HCT116 (cell line): Measurements from ENCODE around the gene CSH1. TPM values are rescaled to one million over a fixed set of nuclear protein-coding genes. Genes with fewer than 3 reads are reported as not detected.
A peak's percentile ranks its signal among the peaks of the same experiment; 100 is the strongest.

Experiments used
- ATAC-seq: fragments of 200-7000 bp; cut with Tn5 transposase; 2 replicates; pipeline ENCODE4 v1.9.1; 2020; ENCODE audit warnings: mild to moderate bottlenecking, moderate library complexity
- BruUV-seq: library from RNA; stranded (reverse); fragments of 400-500 nt; replicated peaks from 2 replicates; lab custom pipeline; 2021; lab: Mats Ljungman, UMichigan
- CTCF ChIA-PET: fragments of 300-600 bp; sonication (Branson Sonifier 250); formaldehyde crosslinking; loops from one replicate; lab custom pipeline; 2021; ENCODE audit warnings: antibody characterized with exemption; lab: Charles Lee
- POLR2A ChIA-PET: fragments of 300-600, 350-600 bp; sonication (Branson Sonifier 250); formaldehyde crosslinking; loops from one replicate; lab custom pipeline; 2021; ENCODE audit warnings: antibody characterized with exemption; lab: Charles Lee
- RAD21 ChIA-PET, 2 experiments: fragments of 300-600 bp; sonication (Branson Sonifier 250); formaldehyde crosslinking; loops; one replicate each; lab custom pipeline; 2023; ENCODE audit warnings: low total read pairs in 2 of 2; ENCODE audit not compliant: uncharacterized antibody in 2 of 2, unreplicated experiment in 2 of 2, low non-redundant PET in 1 of 2; lab: Charles Lee
- DNase-seq: peaks from one replicate; pipeline ENCODE4 v3.0.0-alpha.2; 2010; ENCODE audit warnings: low read depth, low spot score
- H2AFZ ChIP-seq: fragments of 200-600 bp; shearing (Covaris generic), sonication (generic); 2 replicates; pipeline ENCODE4 v1.6.1; 2017; ENCODE audit warnings: low read depth, mixed run types, mixed read lengths, antibody characterized with exemption, low read length; ENCODE audit not compliant: poor library complexity, severe bottlenecking
- H3K27ac ChIP-seq: 2 replicates; pipeline ENCODE4 v1.5.1; 2012; ENCODE audit warnings: low read depth, low read length
- H3K27me3 ChIP-seq: fragments of 200-600 bp; sonication (generic); 2 replicates; pipeline ENCODE4 v1.6.1; 2016; ENCODE audit warnings: mixed run types, low read length, mixed read lengths; ENCODE audit not compliant: insufficient read depth
- H3K36me3 ChIP-seq, 2 experiments: fragments of 200-500 bp in 1 of 2; fragments of 200-600 bp in 1 of 2; sonication (Bioruptor generic) in 1 of 2; sonication (generic) in 1 of 2; 2 replicates each; pipeline versions ENCODE4 v1.5.1 to v1.6.1; 2014 to 2016; ENCODE audit warnings: low read length in 2 of 2, inconsistent platforms in 1 of 2, mixed read lengths in 1 of 2, mixed run types in 1 of 2; ENCODE audit not compliant: insufficient read depth in 2 of 2, control insufficient read depth in 1 of 2
- H3K4me1 ChIP-seq, 2 experiments: fragments of 200-600 bp in 1 of 2; sonication (generic) in 1 of 2; 2 replicates each; pipeline versions ENCODE4 v1.5.1 to v1.6.1; 2012 to 2017; ENCODE audit warnings: low read length in 2 of 2, inconsistent platforms in 1 of 2, mild to moderate bottlenecking in 1 of 2, mixed read lengths in 1 of 2, mixed run types in 1 of 2, moderate library complexity in 1 of 2; ENCODE audit not compliant: insufficient read depth in 2 of 2, control insufficient read depth in 1 of 2
- H3K4me2 ChIP-seq: fragments of 200-600 bp; sonication (generic); 2 replicates; pipeline ENCODE4 v1.6.1; 2017; ENCODE audit warnings: mixed run types, low read length, mixed read lengths
- H3K4me3 ChIP-seq, 2 experiments: fragments of 200-600 bp in 1 of 2; sonication (generic) in 1 of 2; replicated peaks in 1 of 2; 2 replicates each; pipeline ENCODE4 v1.5.1; 2011 to 2016; ENCODE audit warnings: low read length in 2 of 2, control low read depth in 1 of 2, low read depth in 1 of 2, mild to moderate bottlenecking in 1 of 2, mixed read lengths in 1 of 2, mixed run types in 1 of 2
- H3K79me2 ChIP-seq: fragments of 200-600 bp; sonication (generic); 2 replicates; pipeline ENCODE4 v1.6.1; 2017; ENCODE audit warnings: mild to moderate bottlenecking, mixed run types, low read length, moderate library complexity, mixed read lengths; ENCODE audit not compliant: insufficient read depth
- H3K9ac ChIP-seq: fragments of 200-600 bp; sonication (generic); 2 replicates; pipeline ENCODE4 v1.6.1; 2016; ENCODE audit warnings: low read length, mixed read lengths
- H3K9me2 ChIP-seq: fragments of 200-600 bp; sonication (generic), shearing (Covaris generic); 2 replicates; pipeline ENCODE4 v1.6.1; 2017; ENCODE audit warnings: mixed run types, mild to moderate bottlenecking, moderate library complexity; ENCODE audit not compliant: insufficient read depth
- H3K9me3 ChIP-seq, 2 experiments: fragments of 200-500 bp in 1 of 2; fragments of 200-600 bp in 1 of 2; sonication (Bioruptor generic) in 1 of 2; sonication (generic) in 1 of 2; 2 replicates each; pipeline ENCODE4 v1.6.1; 2014 to 2017; ENCODE audit warnings: low read length in 2 of 2, mixed read lengths in 2 of 2, inconsistent platforms in 1 of 2, low read depth in 1 of 2, mild to moderate bottlenecking in 1 of 2, mixed run types in 1 of 2, moderate library complexity in 1 of 2; ENCODE audit not compliant: control insufficient read depth in 1 of 2, insufficient read depth in 1 of 2
- H4K20me1 ChIP-seq: fragments of 200-600 bp; sonication (generic), shearing (Covaris generic); 2 replicates; pipeline ENCODE4 v1.6.1; 2017; ENCODE audit warnings: mixed run types, mild to moderate bottlenecking, moderate library complexity; ENCODE audit not compliant: insufficient read depth
- REST ChIP-seq: IDR thresholded peaks from 2 replicates; pipeline ENCODE4 v1.6.1; 2012; ENCODE audit warnings: low read depth
- TCF7L2 ChIP-seq: IDR thresholded peaks from 2 replicates; pipeline ENCODE4 v1.7.0; 2011; ENCODE audit warnings: borderline replicate concordance, inconsistent platforms; ENCODE audit not compliant: insufficient read depth, insufficient read length; ENCODE audit errors: extremely low read depth
- intact Hi-C: fragments of 100-400 bp; cut with micrococcal nuclease; formaldehyde crosslinking; loops from 2 replicates; pipeline ENCODE4 v1.10.0; 2022
- total RNA-seq: library from RNA; stranded (reverse); gene quantifications from one replicate; pipeline ENCODE4 v1.2.1, GENCODE V29; 2021; ENCODE audit not compliant: unreplicated experiment
- TF ChIP-seq, protein P1 (sequence below), 3 experiments: fragments of 200-600 bp in 1 of 3; sonication (generic) in 1 of 3; IDR thresholded peaks in 2 of 3; conservative IDR thresholded peaks in 1 of 3; 2 replicates each; pipeline ENCODE4 v1.5.1; 2012 to 2017; ENCODE audit warnings: low read depth in 2 of 3, low read length in 2 of 3, antibody characterized with exemption in 1 of 3, borderline replicate concordance in 1 of 3, control low read depth in 1 of 3, mild to moderate bottlenecking in 1 of 3, mixed read lengths in 1 of 3, mixed run types in 1 of 3, moderate library complexity in 1 of 3; ENCODE audit not compliant: insufficient read depth in 1 of 3
- TF ChIP-seq, protein P2 (sequence below): IDR thresholded peaks from 2 replicates; pipeline ENCODE4 v1.6.1; 2011; ENCODE audit warnings: mild to moderate bottlenecking, low read length, moderate library complexity; ENCODE audit not compliant: insufficient replicate concordance; ENCODE audit errors: extremely low read depth

Gene CSH1
- total RNA-seq, 1 experiment from 2014 or later: not detected

- H3K4me1 ChIP-seq: no peaks in the 10 kb centered on the region
- CTCF ChIA-PET: interaction anchor here (0.7 to 1.6 kb wide), 2 partner anchors 9 to 196 kb away, joined by 4 to 5 read pairs; no protein-coding TSS in a partner anchor
- no peak overlapping the region for H3K4me2 ChIP-seq
These were observed 41.5 kb upstream of the CSH1 start for GRCh38 chr17:63937920-63938319.

DNA sequence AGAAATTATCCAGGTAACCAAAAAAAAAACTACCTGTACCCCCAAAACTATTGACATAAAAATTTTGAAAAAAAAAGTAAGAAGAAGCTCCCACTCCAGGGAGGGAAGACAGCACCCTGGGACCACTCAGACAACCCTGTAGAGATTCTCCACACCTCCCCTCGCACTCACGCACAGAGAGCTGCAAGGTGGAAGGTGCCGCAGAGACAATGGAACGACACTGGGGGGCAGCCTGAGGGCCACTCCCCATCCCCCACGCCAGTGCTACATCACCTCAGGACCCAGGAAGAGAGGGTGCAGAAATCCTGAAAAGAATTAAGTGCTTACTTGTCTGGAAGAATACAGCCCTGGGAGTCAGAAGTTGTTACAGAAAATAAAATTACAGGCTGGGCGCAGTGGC lies 40.9 kb upstream of the CSH1 start:
- ChIA-PET CTCF (interaction anchor here (1.2 to 1.6 kb wide), 3 partner anchors 9 to 196 kb away, joined by 3 to 7 read pairs (median 5); no protein-coding TSS in a partner anchor), POLR2A (no interaction called here), RAD21 (no interaction called here)
- Histone ChIP-seq H3K79me2 (no peaks in the 10 kb centered on the region), H3K9me2 (no peaks in the 10 kb centered on the region), H2AFZ (no peak overlapping the region), H3K36me3 (no peaks in the 10 kb centered on the region), H3K27ac (no peak overlapping the region), H3K9me3 (no peaks in the 10 kb centered on the region), H3K9ac (no peak overlapping the region), H3K4me2 (no peak overlapping the region), H3K4me1 (no peaks in the 10 kb centered on the region), H3K27me3 (no peaks in the 10 kb centered on the region), H4K20me1 (no peaks in the 10 kb centered on the region), H3K4me3 (no peak overlapping the region)
- TF ChIP-seq REST: no peak
- TF ChIP-seq, protein P1, sequence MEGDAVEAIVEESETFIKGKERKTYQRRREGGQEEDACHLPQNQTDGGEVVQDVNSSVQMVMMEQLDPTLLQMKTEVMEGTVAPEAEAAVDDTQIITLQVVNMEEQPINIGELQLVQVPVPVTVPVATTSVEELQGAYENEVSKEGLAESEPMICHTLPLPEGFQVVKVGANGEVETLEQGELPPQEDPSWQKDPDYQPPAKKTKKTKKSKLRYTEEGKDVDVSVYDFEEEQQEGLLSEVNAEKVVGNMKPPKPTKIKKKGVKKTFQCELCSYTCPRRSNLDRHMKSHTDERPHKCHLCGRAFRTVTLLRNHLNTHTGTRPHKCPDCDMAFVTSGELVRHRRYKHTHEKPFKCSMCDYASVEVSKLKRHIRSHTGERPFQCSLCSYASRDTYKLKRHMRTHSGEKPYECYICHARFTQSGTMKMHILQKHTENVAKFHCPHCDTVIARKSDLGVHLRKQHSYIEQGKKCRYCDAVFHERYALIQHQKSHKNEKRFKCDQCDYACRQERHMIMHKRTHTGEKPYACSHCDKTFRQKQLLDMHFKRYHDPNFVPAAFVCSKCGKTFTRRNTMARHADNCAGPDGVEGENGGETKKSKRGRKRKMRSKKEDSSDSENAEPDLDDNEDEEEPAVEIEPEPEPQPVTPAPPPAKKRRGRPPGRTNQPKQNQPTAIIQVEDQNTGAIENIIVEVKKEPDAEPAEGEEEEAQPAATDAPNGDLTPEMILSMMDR (IDR thresholded peaks at IDR 0.05 in 2 of 3, conservative IDR thresholded peaks at IDR 0.05 in 1 of 3; ENCODE audit: borderline replicate concordance in 1 of 3, insufficient read depth in 1 of 3, low read depth in 2 of 3, low read length in 2 of 3): peak in 2 of 3 experiments; percentile 18 to 19; a peak in 2 of 6 replicates
- ATAC-seq (peak; percentile 53), DNase-seq (no peak)
- BruUV-seq: no TSS peak
- intact Hi-C loops: no loop called here

More at GRCh38 chr17:63937920-63938319, 41.5 kb upstream of the CSH1 start:
- H3K9me2 ChIP-seq: no peaks in the 10 kb centered on the region
- intact Hi-C loops: no loop called here
- no peak overlapping the region for H3K4me3 ChIP-seq
- no TSS peak for BruUV-seq
- ChIA-PET POLR2A (no interaction called here), RAD21 (no interaction called here)
- no peaks in the 10 kb centered on the region for H3K9me3 ChIP-seq
- no peak overlapping the region for H3K9ac ChIP-seq
- H3K36me3 ChIP-seq: no peaks in the 10 kb centered on the region
- H3K27ac ChIP-seq: no peak overlapping the region
- ATAC-seq (no peak), DNase-seq (no peak)
- H3K27me3 ChIP-seq: no peaks in the 10 kb centered on the region
- no peak for TF ChIP-seq TCF7L2
- TF ChIP-seq, protein P2, sequence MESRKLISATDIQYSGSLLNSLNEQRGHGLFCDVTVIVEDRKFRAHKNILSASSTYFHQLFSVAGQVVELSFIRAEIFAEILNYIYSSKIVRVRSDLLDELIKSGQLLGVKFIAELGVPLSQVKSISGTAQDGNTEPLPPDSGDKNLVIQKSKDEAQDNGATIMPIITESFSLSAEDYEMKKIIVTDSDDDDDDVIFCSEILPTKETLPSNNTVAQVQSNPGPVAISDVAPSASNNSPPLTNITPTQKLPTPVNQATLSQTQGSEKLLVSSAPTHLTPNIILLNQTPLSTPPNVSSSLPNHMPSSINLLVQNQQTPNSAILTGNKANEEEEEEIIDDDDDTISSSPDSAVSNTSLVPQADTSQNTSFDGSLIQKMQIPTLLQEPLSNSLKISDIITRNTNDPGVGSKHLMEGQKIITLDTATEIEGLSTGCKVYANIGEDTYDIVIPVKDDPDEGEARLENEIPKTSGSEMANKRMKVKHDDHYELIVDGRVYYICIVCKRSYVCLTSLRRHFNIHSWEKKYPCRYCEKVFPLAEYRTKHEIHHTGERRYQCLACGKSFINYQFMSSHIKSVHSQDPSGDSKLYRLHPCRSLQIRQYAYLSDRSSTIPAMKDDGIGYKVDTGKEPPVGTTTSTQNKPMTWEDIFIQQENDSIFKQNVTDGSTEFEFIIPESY: no peak
- TF ChIP-seq, all 23 proteins: peak for 0
- Histone ChIP-seq H3K79me2 (no peaks in the 10 kb centered on the region), H2AFZ (no peak overlapping the region), H4K20me1 (no peaks in the 10 kb centered on the region)
